Hematopoietic multipotent progenitor cell treated with erythropoietin and hydrocortisone succinate and interleukin-3 and kit ligand, for 4 days (in vitro differentiated cells): Measurements from ENCODE around the gene CHN2.
A peak's percentile ranks its signal among the peaks of the same experiment; 100 is the strongest.

Source experiments
- DNase-seq: peaks from one replicate; pipeline ENCODE4 v3.0.0-alpha.2; 2015

CHN2 gene

DNA sequence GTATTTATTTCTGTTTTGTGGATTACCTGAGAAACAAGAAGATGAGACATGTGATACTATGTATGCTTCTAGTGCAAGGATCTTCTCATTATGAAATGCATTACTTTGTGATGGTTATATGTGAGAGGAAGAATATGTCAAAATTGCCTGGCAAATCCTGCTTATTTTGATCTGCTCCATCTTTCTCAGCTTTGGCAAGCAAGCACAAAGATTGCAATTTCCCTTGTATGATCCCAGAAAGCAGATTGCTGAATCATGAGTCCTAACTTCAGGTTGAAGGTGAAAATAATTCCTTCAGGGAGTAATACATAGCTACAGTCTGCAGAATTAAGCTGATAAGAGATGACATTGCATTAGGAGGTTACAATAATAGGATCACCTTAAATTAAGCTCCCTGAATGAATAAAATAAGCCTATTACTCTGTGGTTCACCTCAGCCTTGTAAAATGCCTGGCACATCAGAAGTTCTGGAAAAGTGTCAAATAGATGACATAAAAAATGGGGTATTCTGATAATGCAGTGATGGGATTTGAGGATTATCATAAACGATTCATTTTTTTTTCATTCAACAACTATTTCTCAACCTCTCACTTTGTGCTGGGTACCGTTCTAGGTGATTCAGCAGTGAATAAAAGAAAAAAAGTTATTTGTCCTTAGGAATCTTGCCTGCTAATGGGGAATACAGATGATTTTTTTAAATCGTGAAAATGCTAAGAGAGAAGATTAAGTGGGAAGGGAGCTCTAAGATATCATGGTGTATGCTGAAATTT is 120.7 kb downstream of the CHN2 start:
- no peak for DNase-seq

DNA sequence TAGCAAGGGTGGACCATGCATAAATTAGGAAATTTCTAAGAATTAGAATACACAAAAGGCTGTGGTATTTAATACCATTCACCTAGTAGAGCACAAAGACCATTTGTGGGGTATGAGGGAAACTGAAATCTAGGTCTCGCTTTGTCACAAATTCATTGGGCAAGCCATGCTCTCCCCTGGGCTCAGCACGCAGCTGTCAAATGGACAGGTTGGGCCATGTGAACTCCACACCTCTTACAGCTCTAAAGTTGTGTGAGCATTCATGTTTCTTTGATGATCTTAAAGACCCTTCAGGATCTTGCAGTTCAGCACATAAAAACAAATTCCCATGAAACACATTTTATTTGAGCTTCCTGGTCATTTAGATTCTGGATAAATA is 121.3 kb downstream of the CHN2 start:
- DNase-seq: no peak

DNA sequence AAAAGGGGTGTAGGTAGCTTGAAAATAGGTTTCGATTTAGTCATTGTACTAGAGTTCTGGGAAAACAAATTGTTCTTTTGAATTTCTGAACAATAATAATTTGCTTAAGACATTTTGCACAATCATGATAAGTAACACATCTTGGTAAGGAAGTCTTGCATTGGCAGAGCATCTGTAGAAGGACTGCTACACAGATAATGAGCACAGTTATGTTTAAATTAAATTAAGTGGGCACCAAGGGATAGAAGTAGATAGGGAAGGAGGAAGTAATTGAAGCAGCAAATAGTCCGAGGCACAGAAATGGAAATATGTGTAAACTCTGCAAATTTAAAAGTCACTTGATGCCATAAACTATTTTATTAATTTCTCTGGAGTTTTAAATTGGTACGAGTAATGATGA is 122.4 kb downstream of the CHN2 start:
- peak; percentile 70 for DNase-seq

DNA sequence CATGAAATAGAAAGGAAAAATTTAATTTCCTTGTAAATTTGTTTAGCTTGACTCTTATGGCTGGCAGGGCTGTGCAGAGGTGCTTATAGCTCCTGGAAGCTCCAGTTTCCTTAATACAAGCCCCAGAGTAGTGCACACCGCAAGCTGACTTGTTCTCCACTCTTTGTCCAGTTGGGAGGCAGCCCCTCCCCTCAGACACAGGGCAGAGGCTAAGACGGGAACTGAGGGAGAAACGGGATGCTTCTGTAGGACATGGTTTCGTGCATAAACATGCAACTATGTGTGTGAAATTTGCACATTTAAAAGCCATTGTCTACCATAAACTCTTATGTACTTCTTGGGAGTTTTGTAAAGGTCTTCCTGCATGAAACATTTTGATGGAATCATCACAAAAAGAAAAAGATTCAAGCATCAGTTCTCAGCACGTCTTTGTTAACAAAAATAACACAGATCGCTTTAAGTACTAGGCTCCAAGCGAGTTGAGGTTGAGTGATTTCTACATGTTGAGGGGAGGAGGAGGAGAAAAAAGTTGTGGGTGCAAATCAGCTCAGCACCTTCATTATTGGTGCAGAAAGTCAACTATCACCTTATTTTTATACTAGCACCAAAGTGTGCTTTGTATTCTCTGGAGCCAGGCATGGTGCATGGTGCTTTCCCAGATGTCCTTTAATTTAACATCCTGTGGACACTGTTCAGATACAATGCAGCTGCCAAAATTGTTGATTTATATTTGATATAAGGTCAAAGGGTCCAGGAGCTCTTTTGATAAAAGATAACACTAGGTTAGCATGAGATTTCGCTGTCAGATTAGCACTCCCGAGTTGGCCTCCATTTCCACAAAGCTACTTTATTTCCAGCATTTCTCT is 124.5 kb downstream of the CHN2 start:
- DNase-seq: no peak

DNA sequence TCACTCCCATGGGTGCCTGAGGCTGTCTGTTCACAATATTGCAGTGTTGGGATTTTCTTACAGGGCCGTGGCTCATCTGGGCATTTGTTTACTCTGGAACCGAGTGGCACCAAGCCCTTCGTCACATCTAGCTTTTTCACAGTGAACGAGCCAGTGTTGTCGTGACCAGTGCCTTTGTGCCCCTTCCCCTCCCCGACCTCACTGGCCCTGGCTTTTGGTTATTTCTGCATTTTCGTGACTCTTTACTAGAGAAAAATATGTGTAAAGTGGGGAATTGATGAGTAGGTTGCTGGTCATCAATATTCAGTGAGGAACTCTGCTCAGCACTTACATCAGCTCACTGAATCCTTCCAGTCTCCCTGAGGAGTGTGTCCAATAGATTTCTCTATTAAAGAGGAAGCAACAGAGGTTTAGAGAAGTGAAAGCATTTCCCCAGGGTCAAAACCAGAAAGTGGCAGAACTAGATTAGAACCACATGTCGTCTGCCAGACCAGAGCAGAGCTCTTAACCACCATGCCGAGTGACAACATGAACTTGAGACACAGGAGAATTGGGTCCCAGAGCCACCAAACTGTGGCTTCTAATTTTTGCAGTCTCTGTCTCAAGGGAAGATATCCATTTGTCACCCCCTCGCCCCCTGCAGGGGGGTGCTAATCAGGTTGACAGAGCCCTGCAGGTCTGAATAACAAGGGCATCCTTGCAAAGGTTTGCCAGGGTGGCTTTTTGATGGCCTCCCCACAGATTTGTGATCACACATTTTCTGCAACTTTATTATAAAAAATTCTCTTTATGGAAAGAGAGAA is 125.3 kb downstream of the CHN2 start:
- peak; percentile 92 for DNase-seq

DNA sequence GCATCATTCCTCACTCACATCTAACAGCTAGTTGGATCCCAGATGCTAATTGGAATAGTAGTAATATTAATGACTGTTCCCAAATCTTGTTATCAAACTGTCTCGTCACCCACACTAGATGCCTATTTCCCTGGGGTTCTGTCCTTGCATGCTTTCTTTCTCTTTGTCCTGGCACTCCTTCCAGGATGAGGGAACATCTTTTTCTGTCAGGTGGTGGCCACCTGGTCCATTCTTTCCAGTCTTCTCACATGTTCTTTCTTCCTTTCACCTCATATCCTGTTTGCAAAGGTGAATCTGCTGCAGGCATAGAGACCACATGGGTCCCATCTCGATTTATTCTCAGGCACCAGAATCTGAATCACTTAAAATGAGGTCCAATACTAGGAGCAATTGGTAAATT is 126.0 kb downstream of the CHN2 start:
- no peak for DNase-seq

DNA sequence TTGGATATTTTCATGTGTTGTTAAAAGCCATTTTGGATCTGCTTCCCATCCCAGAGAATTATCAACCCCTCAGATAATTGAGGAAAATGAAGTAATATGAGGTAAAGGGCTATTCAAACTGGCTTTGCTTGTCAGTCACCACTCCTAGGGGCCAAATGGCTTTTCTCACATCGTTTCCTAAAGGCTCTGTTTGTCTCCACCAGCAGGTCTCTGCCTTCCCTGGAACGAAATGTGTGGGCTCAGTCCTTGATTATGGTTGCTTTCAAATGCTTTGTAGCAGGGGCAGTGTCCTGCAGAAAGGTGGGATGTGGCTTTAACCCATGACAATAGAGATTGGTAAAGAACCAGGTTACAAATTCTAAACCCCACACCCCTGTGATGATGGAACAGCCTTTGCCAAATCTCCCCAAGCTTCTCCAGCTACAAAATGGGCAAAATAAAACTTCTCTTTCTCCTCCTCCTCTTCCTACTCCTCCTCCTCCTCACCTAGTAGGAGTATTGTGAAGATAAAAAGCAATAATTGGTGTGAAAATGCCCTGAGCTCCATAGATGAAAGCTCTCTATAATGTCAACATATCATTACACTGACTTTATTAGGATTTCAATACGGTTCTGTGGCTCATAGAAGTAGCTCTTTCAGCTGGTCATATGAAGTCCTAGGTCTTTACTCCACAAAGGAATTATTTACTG is 127.6 kb downstream of the CHN2 start:
- no peak for DNase-seq

DNA sequence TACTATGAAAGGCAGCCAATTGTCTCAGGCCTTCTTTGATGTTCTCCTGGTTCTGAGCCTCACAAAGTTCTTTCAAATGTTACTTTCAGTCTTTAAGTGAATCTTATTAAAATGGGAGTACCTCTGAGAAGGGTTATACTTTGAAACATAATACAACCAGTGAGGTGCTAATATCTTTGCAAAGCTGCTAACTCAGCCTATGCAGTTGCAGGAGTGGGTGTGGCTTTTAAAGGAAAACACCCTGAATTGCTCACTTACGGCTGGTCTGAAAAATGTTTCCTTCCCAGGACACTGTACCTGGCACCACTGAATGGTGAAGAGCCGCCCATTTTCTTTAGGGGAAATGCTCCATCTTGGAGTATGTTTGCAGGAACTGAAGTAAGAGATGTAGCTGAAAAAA is 130.9 kb downstream of the CHN2 start:
- no peak for DNase-seq

DNA sequence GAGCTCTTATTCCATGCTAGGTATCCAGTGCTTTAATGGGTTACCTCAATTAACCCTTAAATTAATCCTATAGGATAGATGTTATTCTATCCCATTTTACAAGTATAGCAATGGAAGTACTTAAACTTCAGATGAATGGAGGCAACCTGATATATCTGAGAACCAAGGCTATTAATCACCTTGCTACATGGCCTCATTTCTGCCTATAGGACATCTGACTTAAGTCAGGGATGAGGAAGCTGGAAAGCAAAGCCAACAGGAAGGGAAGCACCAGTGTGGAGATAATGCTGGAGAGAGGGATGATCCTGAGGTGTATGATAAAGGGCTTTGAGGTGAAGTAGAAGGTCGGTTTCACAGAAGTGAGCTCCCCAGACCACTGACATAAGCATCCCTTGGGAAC is 132.3 kb downstream of the CHN2 start:
- DNase-seq: no peak

DNA sequence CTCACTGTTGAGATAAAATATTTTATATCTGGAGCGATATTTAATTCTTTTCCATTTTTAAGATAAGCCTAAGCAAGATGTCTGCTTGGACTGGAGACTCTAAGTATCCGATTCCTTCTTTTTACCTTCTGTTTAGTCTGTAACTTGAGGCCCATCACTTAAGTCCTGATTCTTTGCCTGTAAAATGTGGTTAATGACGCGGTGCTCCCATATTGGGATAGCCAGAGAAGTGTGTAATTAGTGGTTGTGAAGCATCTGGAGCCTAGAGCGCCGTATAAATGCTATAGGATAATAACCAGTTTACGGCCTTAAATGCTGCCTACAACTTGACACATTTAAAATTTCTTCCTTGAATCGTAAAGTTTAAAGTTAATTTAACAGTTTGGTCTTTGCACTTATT is 132.9 kb downstream of the CHN2 start:
- no peak for DNase-seq

DNA sequence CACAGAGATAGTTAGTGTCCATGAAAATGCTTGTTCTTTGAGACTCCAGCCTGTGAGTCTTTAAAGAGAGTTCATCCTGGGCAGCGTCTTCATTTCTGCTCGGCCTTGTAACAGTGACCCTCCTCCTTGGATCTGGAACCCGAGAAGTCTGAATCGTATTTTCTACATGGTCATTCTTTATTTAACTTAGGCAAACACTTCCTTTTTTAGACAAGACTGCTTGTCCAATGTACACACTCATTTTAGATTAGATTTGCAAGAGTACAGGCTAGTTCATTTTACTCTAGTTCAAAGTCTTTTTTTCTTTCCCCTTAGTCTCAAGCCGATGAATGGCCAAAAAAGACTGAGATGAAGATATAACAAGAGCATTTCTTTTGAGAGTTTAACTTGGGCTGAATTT is 133.5 kb downstream of the CHN2 start:
- peak; percentile 42 for DNase-seq

DNA sequence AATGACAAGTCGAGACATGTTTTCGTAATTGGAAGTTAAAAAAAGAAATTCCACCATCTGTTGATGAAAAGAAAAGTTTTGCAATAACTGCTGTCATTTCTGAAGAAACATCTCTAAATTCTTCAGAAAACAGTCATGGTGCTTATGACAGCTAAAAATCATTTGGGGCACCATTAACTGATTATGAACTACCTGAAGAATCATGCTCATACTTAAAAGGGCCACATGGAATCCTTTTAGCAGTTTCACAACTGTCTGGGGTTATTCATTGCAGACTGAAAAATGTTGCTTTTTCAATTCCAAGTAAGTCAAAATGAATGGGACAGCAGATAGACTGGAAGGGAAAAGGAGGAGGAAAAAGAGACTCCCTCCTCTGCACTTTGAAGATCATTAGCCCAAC is 134.2 kb downstream of the CHN2 start:
- DNase-seq: peak; percentile 48

DNA sequence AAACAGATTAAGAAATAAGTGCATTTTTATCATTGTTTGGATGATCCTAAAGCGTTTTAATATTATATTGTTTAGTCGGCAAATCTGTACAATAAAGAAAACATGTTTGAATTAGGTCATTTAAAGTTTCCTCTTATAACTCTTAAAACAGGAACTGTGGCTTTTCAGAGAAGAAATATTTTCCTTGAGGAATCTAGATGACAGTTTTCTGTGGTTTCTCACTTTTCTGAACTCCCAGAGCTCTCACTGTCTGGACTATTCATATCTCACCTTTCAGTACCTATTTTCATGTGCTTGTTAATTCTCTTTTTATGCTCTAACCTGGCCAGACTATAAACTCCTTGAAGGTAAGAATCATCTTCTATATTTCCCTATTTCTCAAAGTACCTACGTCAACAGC is 135.1 kb downstream of the CHN2 start:
- no peak for DNase-seq

DNA sequence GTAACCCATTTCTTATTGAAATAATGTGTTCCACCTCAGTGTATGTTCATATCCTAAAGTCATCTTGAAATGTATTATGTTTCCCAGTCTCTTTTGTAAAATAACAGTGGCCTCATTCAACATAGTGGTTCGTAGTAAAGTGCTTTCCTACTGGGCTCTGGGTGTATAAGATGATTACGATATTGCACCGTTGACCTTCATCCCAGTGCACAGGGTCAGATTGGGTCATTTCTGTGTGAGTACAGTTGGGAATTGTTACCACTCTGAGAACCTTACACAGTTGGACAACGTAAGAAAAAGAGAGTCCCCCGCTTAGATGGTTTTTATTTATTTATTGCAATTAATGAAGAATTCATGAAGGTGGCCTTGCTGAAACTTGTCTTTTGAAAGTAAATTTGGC is 135.6 kb downstream of the CHN2 start:
- no peak for DNase-seq

DNA sequence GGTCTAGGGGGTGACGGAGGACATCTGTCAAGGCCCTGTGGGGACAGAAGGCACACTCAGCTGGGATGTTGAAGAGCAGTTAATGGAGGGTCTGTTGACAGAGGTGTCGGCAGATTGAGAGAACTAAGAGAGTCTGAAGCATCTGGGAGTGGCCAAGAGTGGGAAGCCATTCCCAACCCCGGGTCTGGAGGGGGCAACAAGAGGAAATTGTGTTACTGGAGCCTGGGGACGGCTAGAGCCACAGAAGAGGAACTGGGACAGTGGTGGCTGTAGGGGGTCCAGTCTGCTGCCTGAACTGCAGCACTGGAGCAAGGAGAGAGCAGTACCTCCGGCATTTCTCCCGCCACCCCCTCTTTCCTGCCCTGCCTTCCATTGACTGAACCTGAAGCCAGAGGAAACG is 136.6 kb downstream of the CHN2 start:
- no peak for DNase-seq

DNA sequence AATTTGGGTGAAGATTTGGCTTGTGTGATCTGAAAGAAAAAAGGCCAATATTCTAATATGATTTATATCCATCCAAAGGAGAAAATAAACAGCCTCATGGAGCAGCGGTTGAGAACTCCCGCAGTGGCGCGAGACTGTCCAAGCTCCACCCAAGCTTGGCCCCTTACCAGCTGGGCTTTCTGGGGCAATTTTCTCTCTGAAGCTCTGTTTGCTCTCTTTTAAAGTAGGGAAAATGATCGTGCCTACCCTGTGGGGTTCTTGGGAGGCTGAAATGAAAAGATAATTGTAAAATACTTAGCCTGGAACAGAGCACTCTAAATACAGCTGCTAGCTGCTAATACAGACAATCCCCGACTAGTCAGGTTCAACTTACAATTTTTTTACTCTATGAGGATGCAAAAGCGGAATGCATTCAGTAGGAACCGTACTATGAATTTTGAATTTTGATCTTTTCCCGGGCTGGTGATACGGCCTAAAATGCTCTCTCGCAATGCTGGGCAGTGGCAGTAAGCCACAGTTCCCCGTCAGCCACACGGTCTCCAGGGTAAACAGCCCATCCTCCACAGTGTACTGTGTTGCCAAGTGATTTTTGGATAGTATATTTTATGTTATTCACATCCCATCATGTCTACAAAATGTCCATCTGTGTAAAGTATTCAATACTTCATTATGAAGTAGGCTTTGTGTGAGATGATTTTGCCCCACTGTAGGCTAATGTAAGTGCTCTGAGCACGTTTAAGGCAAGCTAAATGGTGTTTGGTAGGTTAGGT is 137.7 kb downstream of the CHN2 start:
- DNase-seq: no peak

DNA sequence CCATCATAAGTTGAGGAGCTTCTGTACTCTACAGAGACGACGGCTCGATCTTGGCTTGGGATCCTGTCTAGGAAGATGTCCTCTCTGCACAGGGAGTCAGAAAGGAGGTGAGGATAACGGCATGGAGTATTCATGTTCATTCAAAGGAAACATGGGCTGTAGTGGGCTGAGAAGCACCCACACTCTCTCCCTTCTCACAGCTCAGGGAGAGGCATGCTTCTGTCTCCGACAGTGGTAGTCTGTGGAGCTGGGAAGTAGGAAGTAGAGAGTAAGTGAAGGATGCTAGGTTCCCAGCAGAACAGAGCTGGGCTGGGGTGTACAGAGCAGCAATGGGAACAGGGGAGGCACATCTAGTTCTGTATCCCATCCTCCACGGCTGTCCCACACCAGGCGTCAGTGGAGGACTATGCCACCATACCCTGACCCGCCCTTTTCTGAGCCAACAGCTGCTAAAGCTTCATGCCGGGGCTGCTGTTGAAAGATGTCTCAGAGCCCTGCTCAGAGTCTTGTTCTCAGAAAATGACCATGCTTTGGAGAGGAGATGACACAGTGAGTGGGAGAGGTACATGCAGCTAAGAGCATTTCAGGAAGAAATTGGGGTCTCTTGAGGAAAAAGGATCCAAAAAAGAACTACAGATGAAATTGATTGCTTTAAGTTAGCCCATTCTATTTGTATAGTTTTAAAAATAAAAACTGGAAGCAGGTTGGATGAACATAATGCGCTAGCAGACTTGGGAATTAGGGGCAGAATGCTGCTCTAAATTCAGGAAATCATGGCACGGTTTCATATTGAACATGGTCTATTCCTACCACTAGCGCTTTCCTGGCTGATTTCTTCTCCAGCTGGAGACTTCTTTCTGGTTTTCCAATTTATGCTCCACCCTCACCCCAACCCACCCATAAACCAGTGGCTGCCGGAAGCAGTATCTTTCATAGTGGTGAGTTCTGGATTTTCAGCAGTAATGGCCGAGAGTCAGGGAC is 138.6 kb downstream of the CHN2 start:
- DNase-seq: no peak

DNA sequence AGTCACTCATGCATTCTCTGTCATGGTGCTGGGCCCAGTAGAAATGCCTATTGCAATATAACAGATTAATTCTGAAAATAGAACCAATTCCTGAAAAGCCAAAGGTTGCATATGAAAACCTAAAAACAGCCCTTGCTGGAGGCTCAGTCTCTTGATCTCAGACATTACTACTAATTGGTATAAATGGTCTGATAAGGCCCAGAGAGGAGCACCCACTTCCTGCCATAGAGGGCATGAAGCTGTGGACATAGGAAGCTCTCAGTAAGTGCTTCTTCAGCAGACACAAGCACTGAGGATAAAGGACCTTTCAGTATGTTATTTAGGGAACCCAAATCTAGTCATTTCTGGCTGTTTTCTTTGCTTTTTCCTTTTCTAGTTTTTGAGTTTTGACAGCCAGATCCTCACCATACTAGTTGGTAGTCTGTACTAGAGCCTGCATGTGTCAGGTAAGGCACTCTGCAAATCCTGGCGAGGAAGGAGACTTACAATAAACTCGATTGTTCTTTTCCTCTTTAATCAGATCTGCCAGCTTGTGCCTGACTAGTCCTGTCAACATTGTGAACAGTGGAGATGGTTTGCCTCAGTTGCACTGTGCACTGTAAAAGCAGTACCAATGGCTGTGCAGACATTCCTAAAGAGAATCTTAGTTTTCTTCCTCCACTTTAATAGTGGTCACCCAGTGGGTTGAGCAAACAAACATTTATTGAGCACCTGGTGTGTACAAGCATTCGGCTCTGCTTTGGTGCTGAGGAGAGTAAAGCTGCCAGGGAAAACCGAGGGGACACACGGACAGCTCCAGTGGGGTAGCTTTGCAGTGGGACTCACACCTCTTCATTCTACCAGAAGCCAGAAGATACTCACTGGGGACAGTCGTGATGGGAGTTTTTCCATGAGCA is 140.9 kb downstream of the CHN2 start:
- peak; percentile 73 for DNase-seq

DNA sequence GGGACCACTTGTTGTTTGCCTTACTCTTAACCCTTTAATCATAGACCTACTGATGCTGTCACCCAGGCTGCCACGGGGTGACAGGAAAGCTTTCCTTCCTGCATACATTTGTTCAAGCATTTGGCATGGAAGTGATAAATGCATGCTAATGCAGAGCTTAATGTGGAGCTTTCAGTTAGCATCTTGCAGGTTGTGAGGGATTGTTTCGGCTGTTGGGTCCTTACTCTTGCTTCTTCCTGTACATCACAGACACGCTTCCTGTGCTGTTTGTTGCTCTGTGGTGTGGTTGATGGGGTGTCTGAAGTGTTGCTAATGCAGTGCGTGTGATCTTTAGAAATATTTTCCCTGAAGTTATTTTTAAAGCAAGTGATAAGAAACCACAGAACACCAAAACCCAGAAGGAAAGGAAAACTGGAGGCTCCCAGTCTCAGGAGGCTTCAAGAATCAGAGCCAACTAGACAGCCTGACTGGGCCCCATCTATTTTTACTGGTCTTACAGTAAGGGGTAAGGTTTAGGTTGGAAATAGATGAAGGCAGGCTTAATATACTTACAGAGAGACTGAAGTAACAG is 143.1 kb downstream of the CHN2 start:
- DNase-seq: peak; percentile 81
